Panc1 (cell line): Measurements from ENCODE around the gene ADCY1. TPM values are rescaled to one million over a fixed set of nuclear protein-coding genes. Genes with fewer than 3 reads are reported as not detected.

Source experiments
- ATAC-seq: fragments of 200-7000 bp; cut with Tn5 transposase; 2 replicates; pipeline ENCODE4 v1.9.1; 2020; ENCODE audit warnings: mild to moderate bottlenecking, moderate library complexity
- BruUV-seq: library from RNA; stranded (reverse); fragments of 400-500 nt; replicated peaks from 2 replicates; lab custom pipeline; 2021; lab: Mats Ljungman, UMichigan
- CTCF ChIA-PET: fragments of 300-600 bp; sonication (Branson Sonifier 250); formaldehyde crosslinking; loops from one replicate; lab custom pipeline; 2022; ENCODE audit warnings: antibody characterized with exemption; lab: Charles Lee
- POLR2A ChIA-PET: fragments of 300-600 bp; sonication (Branson Sonifier 250); formaldehyde crosslinking; loops from one replicate; lab custom pipeline; 2022; ENCODE audit warnings: antibody characterized with exemption; lab: Charles Lee
- DNase-seq: peaks from one replicate; pipeline ENCODE4 v3.0.0-alpha.2; 2010; ENCODE audit warnings: low read depth, low spot score
- H3K27ac ChIP-seq: 2 replicates; pipeline ENCODE4 v1.5.1; 2011; ENCODE audit warnings: mild to moderate bottlenecking, low read length, inconsistent platforms
- H3K27me3 ChIP-seq: fragments of 200-500 bp; sonication (Bioruptor generic); 2 replicates; pipeline ENCODE4 v1.6.0; 2014; ENCODE audit warnings: low read length, inconsistent platforms; ENCODE audit not compliant: control insufficient read depth, insufficient read depth
- H3K36me3 ChIP-seq: fragments of 200-500 bp; sonication (Bioruptor generic); 2 replicates; pipeline ENCODE4 v1.5.1; 2014; ENCODE audit warnings: inconsistent platforms, mild to moderate bottlenecking, low read length, moderate library complexity; ENCODE audit not compliant: control insufficient read depth, insufficient read depth
- H3K4me1 ChIP-seq: 2 replicates; pipeline ENCODE4 v1.5.1; 2011; ENCODE audit warnings: inconsistent platforms, mild to moderate bottlenecking, low read length, moderate library complexity; ENCODE audit not compliant: control insufficient read depth, insufficient read depth
- H3K4me3 ChIP-seq, 2 experiments: 2 replicates each; pipeline ENCODE4 v1.5.1; 2011 to 2012; ENCODE audit warnings: low read depth in 2 of 2, low read length in 2 of 2, mild to moderate bottlenecking in 2 of 2, inconsistent platforms in 1 of 2, moderate library complexity in 1 of 2
- H3K9me3 ChIP-seq: fragments of 200-500 bp; sonication (Bioruptor generic); 2 replicates; pipeline ENCODE4 v1.5.1; 2014; ENCODE audit warnings: low read depth, mild to moderate bottlenecking, inconsistent platforms, low read length, moderate library complexity; ENCODE audit not compliant: control insufficient read depth, insufficient read depth
- POLR2AphosphoS5 ChIP-seq: IDR thresholded peaks from 2 replicates; pipeline ENCODE4 v1.6.1; 2012; ENCODE audit warnings: mild to moderate bottlenecking, low read depth, low read length, moderate library complexity
- SIN3A ChIP-seq: IDR thresholded peaks from 2 replicates; pipeline ENCODE4 v1.6.1; 2012; ENCODE audit warnings: low read depth, mild to moderate bottlenecking, low read length, moderate library complexity, borderline replicate concordance; ENCODE audit not compliant: insufficient read depth
- TCF7L2 ChIP-seq: IDR thresholded peaks from 2 replicates; pipeline ENCODE4 v1.6.1; 2011; ENCODE audit warnings: mild to moderate bottlenecking, low read depth, low read length, inconsistent platforms
- in situ Hi-C: cut with HindIII; loops from 2 replicates; pipeline ENCODE4 v1.10.0; 2016; ENCODE audit warnings: low sequenced_read_pairs, low pct_unique_long_range_greater_than_20kb
- intact Hi-C: fragments of 100-400 bp; cut with micrococcal nuclease; formaldehyde crosslinking; loops from one replicate; pipeline ENCODE4 v1.10.0; 2022; ENCODE audit not compliant: unreplicated experiment
- total RNA-seq: library from RNA; stranded (reverse); gene quantifications from one replicate; pipeline ENCODE4 v1.2.1, GENCODE V29; 2021; ENCODE audit not compliant: unreplicated experiment
- TF ChIP-seq, protein P1 (sequence below): fragments of 450-650 bp; IDR thresholded peaks from 2 replicates; pipeline ENCODE4 v1.5.1; 2017; ENCODE audit warnings: mild to moderate bottlenecking
- TF ChIP-seq, protein P2 (sequence below), 2 experiments: IDR thresholded peaks; 2 replicates each; pipeline ENCODE4 v1.6.1; 2011 to 2012; ENCODE audit warnings: low read depth in 2 of 2, control low read depth in 1 of 2, low read length in 1 of 2, mild to moderate bottlenecking in 1 of 2, moderate library complexity in 1 of 2; ENCODE audit not compliant: insufficient read depth in 1 of 2

ADCY1 gene
- total RNA-seq, 1 experiment from 2014 or later: 2.1 TPM

DNA sequence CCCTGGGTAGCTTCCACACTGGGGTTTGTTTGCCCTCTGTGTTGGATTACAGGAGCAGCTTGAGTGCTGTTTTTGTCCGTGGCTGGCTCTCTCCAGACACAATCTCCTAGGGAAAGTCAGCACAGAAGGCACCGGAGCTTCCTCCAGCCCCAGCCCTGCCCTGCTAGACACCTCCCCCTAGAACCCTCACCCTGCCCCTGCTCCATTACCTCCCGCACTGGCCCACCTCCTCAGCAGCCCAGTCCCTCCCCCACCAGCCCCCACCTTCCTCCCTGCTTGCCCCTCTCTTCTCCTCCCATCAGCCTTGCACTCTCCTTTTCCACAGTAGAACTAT, 130.5 kb downstream of the ADCY1 start:
- DNase-seq: no peak
- in situ Hi-C loops: no loop called here
- no peaks in the 10 kb centered on the region for H3K36me3 ChIP-seq
- H3K4me1 ChIP-seq: no peaks in the 10 kb centered on the region
- intact Hi-C loops: no loop called here
- H3K9me3 ChIP-seq: no peaks in the 10 kb centered on the region
- no peak overlapping the region for H3K4me3 ChIP-seq
- TF ChIP-seq POLR2AphosphoS5: no peak
- no peak for TF ChIP-seq SIN3A
- TF ChIP-seq, protein P1, sequence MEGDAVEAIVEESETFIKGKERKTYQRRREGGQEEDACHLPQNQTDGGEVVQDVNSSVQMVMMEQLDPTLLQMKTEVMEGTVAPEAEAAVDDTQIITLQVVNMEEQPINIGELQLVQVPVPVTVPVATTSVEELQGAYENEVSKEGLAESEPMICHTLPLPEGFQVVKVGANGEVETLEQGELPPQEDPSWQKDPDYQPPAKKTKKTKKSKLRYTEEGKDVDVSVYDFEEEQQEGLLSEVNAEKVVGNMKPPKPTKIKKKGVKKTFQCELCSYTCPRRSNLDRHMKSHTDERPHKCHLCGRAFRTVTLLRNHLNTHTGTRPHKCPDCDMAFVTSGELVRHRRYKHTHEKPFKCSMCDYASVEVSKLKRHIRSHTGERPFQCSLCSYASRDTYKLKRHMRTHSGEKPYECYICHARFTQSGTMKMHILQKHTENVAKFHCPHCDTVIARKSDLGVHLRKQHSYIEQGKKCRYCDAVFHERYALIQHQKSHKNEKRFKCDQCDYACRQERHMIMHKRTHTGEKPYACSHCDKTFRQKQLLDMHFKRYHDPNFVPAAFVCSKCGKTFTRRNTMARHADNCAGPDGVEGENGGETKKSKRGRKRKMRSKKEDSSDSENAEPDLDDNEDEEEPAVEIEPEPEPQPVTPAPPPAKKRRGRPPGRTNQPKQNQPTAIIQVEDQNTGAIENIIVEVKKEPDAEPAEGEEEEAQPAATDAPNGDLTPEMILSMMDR: no peak
- TF ChIP-seq, protein P2, sequence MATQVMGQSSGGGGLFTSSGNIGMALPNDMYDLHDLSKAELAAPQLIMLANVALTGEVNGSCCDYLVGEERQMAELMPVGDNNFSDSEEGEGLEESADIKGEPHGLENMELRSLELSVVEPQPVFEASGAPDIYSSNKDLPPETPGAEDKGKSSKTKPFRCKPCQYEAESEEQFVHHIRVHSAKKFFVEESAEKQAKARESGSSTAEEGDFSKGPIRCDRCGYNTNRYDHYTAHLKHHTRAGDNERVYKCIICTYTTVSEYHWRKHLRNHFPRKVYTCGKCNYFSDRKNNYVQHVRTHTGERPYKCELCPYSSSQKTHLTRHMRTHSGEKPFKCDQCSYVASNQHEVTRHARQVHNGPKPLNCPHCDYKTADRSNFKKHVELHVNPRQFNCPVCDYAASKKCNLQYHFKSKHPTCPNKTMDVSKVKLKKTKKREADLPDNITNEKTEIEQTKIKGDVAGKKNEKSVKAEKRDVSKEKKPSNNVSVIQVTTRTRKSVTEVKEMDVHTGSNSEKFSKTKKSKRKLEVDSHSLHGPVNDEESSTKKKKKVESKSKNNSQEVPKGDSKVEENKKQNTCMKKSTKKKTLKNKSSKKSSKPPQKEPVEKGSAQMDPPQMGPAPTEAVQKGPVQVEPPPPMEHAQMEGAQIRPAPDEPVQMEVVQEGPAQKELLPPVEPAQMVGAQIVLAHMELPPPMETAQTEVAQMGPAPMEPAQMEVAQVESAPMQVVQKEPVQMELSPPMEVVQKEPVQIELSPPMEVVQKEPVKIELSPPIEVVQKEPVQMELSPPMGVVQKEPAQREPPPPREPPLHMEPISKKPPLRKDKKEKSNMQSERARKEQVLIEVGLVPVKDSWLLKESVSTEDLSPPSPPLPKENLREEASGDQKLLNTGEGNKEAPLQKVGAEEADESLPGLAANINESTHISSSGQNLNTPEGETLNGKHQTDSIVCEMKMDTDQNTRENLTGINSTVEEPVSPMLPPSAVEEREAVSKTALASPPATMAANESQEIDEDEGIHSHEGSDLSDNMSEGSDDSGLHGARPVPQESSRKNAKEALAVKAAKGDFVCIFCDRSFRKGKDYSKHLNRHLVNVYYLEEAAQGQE (IDR thresholded peaks at IDR 0.05; ENCODE audit: insufficient read depth in 1 of 2, low read depth in 2 of 2, low read length in 1 of 2): no peak
- TF ChIP-seq TCF7L2: no peak
- POLR2A ChIA-PET: no interaction called here
- CTCF ChIA-PET: no interaction called here
- no peak for ATAC-seq
- peaks cover 55% of the 10 kb centered on the region for H3K27me3 ChIP-seq
- no peak overlapping the region for H3K27ac ChIP-seq
- BruUV-seq: no TSS peak

DNA sequence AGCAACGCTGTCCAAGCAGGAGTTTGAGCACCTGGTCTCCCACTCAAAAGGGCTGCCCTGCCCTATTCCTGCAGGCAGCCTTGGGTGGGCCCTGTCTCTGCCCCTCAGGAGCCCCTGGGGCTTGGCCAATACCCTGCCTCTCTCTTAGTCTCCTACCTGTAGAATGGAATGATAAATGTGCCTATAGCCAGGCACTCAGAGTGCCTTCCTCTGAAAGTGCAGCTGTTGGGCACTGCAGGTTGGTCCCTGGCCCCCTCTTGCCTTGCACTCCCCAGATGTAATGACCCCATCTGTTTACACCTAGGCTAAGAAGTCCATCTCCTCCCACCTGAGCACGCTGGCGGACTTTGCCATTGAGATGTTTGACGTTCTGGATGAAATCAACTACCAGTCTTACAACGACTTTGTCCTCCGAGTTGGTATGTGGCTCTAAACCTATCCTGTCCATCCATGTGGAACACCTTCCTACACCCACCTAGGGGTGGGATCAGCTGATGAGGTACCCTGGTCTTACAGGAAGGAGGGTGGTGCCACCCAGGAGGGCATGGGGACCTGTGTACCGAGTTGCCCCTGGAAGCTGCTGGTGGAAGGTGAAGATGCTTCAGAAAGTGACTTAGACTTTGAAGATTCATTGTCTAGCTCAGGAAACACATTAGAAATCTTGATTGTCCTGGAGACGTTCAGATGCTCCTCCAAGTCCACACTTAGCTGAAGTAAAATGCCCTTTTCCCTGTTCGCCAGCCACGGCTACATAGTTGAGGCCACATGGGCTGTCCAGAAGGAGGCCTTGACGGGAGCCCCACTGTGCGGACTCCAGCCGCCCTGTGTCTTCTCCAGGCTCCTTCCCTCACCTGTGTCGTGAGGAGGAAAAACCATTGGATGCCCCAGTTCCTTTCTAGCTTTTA, 134.1 kb downstream of the ADCY1 start:
- no peak for TF ChIP-seq POLR2AphosphoS5
- no peak for TF ChIP-seq SIN3A
- TF ChIP-seq, protein P2 (IDR thresholded peaks at IDR 0.05; ENCODE audit: insufficient read depth in 1 of 2, low read depth in 2 of 2, low read length in 1 of 2): no peak
- TF ChIP-seq, protein P1: no peak
- TF ChIP-seq TCF7L2: no peak
- POLR2A ChIA-PET: no interaction called here
- intact Hi-C loops (no loop called here), in situ Hi-C loops (no loop called here)
- Histone ChIP-seq H3K4me1 (no peaks in the 10 kb centered on the region), H3K36me3 (no peaks in the 10 kb centered on the region), H3K27ac (no peak overlapping the region), H3K9me3 (no peaks in the 10 kb centered on the region), H3K27me3 (peaks cover 42% of the 10 kb centered on the region), H3K4me3 (no peak overlapping the region)
- CTCF ChIA-PET: no interaction called here
- BruUV-seq: no TSS peak
- no peak for ATAC-seq
- no peak for DNase-seq
